HG03139 (cell line): Measurements from ENCODE around the gene NDUFA13.

ENCODE experiments used
- ATAC-seq: cut with Tn5 transposase; IDR thresholded peaks from one replicate; pipeline ENCODE4 v1.9.1; 2021; ENCODE audit not compliant: unreplicated experiment

NDUFA13 gene

GRCh38 chr19:19544954-19545591 is 29.0 kb downstream of the NDUFA13 start:
- ATAC-seq: no peak

DNA sequence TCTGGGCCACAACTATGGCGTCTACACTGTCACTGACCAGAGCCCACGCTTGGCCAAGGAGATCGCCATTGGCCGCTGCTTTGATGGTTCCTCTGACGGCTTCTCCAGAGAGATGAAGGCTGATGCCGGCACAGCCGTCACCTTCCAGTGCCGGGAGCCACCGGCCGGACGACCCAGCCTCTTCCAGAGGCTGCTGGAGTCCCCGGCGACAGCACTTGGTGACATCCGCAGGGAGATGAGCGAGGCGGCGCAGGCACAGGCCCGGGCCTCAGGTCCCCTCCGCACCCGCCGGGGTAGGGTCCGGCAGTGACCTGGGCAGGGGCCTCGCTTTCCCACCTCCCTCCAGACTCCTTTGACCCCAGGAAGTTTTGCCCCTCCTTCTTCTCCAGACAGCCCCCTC is 29.7 kb downstream of the NDUFA13 start:
- ATAC-seq: no peak

- ATAC-seq: no peak
Measured at GRCh38 chr19:19546751-19547162, 30.7 kb downstream of the NDUFA13 start.

GRCh38 chr19:19547674-19548336 is 31.8 kb downstream of the NDUFA13 start:
- no peak for ATAC-seq

- no peak for ATAC-seq
Measured at GRCh38 chr19:19548915-19549759, 33.1 kb downstream of the NDUFA13 start.

DNA sequence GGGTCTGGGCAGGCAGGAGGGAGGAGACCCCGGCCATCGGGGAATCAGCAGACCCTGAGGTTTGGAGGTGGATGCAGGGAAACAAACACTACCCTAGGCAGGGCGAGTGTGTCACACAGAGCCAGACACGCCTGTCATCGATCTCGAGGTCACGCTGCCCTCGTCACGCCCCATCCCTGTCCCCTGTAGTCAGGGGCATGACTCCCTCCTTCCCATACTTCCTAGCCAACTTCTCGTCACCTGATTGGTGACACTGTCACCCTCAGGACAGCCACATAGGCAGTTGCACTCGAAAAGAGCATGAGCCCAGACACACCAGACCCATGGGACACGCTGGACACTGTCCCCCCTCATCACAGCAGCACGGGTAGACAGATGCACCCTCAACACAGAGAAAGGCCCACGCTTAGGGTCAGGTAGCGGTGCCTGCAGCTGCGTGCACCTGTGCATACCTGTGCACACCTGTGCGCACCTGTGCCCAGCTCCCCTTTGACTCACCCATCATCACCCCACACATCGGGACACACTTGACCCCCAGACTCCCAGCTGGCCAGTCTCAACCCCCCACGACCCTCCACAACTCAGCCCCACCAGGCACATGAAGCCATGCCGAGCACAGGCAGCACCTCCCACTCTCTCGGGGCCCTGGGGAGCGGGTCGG is 33.9 kb downstream of the NDUFA13 start:
- ATAC-seq: no peak

DNA sequence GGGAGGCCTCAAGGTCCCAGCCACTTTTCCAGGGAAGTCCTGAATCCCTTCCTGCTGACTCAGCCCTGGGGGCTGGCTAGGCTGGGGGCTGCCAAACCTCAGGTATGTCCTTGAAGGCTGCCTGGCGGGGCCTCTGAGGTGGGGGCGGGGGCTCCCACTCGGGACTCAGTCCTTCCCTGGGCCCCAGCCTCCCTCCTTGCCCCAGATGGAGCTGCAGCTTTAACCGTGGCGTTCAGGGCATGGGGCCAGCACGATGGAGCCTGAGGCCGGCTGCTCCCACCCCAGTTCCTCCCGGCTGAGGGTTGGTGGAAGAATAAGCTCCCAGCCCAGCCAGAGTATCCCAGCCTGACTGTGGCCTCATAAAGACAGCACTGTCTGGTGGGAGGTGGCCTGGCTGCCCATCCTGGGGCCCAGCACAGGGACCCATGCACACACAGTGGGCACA is 34.5 kb downstream of the NDUFA13 start:
- ATAC-seq: no peak

GRCh38 chr19:19550972-19551852 is 35.2 kb downstream of the NDUFA13 start:
- no peak for ATAC-seq

- no peak for ATAC-seq
Measured at GRCh38 chr19:19551853-19552192, 35.8 kb downstream of the NDUFA13 start.

- ATAC-seq: no peak
Measured at GRCh38 chr19:19552798-19553197, 36.8 kb downstream of the NDUFA13 start.

DNA sequence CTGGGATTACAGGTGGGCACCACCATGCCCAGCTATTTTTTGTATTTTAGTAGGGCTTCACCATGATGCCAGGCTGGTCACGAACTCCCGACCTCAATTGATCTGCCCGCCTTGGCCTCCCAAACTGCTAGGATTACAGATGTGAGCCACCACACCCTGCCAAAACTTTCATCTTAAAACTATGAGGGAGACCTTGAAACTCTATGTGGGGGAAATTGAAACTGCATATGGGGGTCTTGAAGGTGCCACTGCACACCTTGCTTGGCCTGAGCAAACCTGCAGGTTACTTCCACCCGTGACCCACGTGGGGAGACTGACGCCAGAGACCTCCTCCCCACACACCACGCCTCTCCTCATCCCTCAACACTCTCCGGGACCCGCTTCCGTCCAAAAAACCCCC is 37.6 kb downstream of the NDUFA13 start:
- no peak for ATAC-seq

GRCh38 chr19:19554074-19555023 is 38.3 kb downstream of the NDUFA13 start:
- ATAC-seq: no peak

GRCh38 chr19:19558055-19558454 is 42.0 kb downstream of the NDUFA13 start:
- no peak for ATAC-seq

GRCh38 chr19:19558636-19559035 is 42.6 kb downstream of the NDUFA13 start:
- ATAC-seq: no peak

DNA sequence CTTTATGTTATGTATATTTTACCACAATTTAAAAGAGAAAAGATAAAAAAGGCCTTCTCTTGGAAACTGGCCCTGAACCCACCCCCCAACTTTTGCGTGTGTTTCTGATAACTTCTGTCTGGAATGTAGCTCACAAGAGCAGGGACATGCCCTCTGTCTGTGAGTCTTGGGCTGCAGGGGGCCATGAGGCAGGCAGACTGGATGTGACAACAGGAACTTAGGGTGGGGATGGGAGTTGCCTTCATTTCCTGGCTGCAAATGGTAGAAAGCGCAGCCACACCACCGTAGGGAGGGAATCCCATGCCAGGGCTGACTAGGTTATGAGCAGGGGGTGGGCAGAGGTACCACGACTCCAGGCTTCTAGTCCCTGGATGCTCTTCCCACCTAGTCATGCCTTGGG is 43.9 kb downstream of the NDUFA13 start:
- no peak for ATAC-seq

- ATAC-seq: no peak
Measured at GRCh38 chr19:19561946-19562664, 46.1 kb downstream of the NDUFA13 start.

DNA sequence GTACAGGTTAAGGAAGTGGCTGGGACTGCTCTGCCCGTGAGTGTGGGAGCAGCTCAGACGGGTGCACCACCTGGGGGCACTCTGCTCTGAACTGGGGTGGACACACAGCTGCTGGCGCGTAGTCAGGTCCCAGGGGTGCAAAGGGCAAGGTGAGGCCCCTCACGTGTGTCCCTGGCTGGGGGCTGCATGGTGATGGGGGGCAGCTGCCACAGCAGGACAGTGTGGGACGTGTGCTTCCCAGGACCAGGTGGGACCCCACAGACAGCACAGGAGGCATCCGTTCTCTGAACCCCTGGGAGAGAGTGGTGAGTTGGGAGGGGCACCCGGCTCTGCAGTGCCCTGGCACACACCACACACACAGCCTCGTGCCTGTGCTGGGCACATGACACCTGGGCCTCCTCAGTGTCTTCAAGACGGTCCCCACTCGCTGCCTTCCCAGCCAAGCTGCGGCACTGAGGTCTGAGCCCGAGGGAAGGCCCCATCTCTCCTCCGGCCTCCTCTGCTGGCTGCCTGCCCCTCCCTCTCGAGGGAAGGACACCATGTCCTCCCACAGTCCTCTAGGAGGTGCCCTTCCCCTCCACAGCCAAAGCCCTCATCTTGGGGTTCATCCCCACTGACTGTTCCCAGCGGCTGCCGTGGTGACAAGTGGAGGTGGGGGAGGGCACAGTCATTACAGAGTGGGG is 46.8 kb downstream of the NDUFA13 start:
- ATAC-seq: no peak

DNA sequence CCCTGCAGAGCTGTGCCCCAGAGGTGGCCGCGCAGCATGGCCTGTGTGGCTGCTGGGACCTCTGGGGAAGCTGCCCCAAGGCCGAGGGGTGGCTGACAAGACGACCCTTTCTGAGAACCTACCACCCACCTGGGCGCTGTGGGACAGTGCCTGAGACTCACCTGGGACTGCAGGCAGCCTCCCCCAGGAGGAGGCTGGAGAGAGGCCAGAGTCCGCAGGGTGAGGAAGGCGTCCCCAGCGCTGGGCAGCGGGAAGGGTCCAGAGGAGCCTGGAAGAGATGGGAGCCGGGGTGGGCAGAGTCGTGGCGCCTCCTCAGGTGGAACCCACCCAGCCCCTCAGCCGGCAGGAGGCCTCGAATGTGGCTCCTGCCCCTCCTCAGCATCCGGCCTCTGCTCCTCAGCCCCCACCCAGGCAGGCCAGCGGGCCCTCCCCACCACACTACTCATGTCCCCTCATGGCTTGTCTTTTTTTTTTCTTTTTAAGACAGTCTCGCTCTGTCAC is 47.4 kb downstream of the NDUFA13 start:
- no peak for ATAC-seq
